H1 (cell line): ENCODE results near the gene IL3. TPM values are rescaled to one million over a fixed set of nuclear protein-coding genes. Genes with fewer than 3 reads are reported as not detected.

ENCODE experiments used
- CTCF ChIA-PET: fragments of 300-600 bp; sonication (Branson Sonifier 250); formaldehyde crosslinking; loops from one replicate; lab custom pipeline; 2021; ENCODE audit not compliant: partially characterized antibody; lab: Charles Lee
- POLR2A ChIA-PET: fragments of 300-600 bp; sonication (Branson Sonifier 250); formaldehyde crosslinking; loops from one replicate; lab custom pipeline; 2021; ENCODE audit warnings: inconsistent platforms; ENCODE audit not compliant: partially characterized antibody; lab: Charles Lee
- DNase-seq, 2 experiments: peaks; one replicate each; pipeline versions ENCODE4 v3.0.0 to v3.0.0-alpha.2; 2010 to 2022; ENCODE audit warnings: low spot score in 2 of 2, low read depth in 1 of 2, mixed read lengths in 1 of 2
- FAIRE-seq: peaks from 2 replicates; lab custom pipeline; 2011; peaks lifted over from hg19 to GRCh38; lab: Jason Lieb, UNC
- H2AFZ ChIP-seq: 2 replicates; pipeline ENCODE4 v1.8.1; 2012; ENCODE audit warnings: low read length, inconsistent platforms
- H2AK5ac ChIP-seq: 2 replicates; pipeline ENCODE4 v1.6.1; 2013; ENCODE audit warnings: low read depth, low read length
- H2BK120ac ChIP-seq: replicated peaks from 2 replicates; pipeline ENCODE3; 2013; ENCODE audit warnings: low read depth, low read length, inconsistent platforms
- H2BK12ac ChIP-seq: 2 replicates; pipeline ENCODE4 v1.6.1; 2013; ENCODE audit warnings: low read depth, low read length
- H2BK15ac ChIP-seq: 2 replicates; pipeline ENCODE4 v1.6.1; 2013; ENCODE audit warnings: low read length
- H2BK20ac ChIP-seq: 2 replicates; pipeline ENCODE4 v1.6.1; 2013; ENCODE audit warnings: low read length
- H2BK5ac ChIP-seq: 2 replicates; pipeline ENCODE4 v1.6.1; 2013; ENCODE audit warnings: low read depth, low read length
- H3K14ac ChIP-seq: 2 replicates; pipeline ENCODE4 v1.6.1; 2013; ENCODE audit warnings: inconsistent platforms; ENCODE audit not compliant: insufficient read length
- H3K18ac ChIP-seq: 2 replicates; pipeline ENCODE4 v1.6.1; 2013; ENCODE audit warnings: low read length; ENCODE audit errors: extremely low read depth
- H3K23ac ChIP-seq: 2 replicates; pipeline ENCODE4 v1.6.1; 2013; ENCODE audit warnings: inconsistent platforms; ENCODE audit not compliant: insufficient read length
- H3K23me2 ChIP-seq: 2 replicates; pipeline ENCODE4 v1.6.1; 2013; ENCODE audit warnings: low read depth, low read length
- H3K27ac ChIP-seq: 2 replicates; pipeline ENCODE4 v1.6.1; 2011; ENCODE audit warnings: low read depth, low read length, inconsistent platforms
- H3K27me3 ChIP-seq, 4 experiments: replicated peaks in 1 of 4; 1 replicate in 1 of 4; 2 replicates in 3 of 4; pipeline versions ENCODE4 v1.6.1 to v1.8.1; 2011 to 2013; ENCODE audit warnings: low read length in 3 of 4, mild to moderate bottlenecking in 3 of 4, inconsistent platforms in 2 of 4, mixed read lengths in 2 of 4, moderate library complexity in 1 of 4; ENCODE audit not compliant: control insufficient read depth in 3 of 4, insufficient read depth in 3 of 4; ENCODE audit errors: extremely low read depth in 1 of 4
- H3K36me3 ChIP-seq, 4 experiments: 2 replicates each; pipeline versions ENCODE4 v1.6.1 to v1.8.1; 2011 to 2013; ENCODE audit warnings: mild to moderate bottlenecking in 4 of 4, low read length in 3 of 4, moderate library complexity in 2 of 4, control low read depth in 1 of 4, inconsistent platforms in 1 of 4; ENCODE audit not compliant: insufficient read depth in 4 of 4, control insufficient read depth in 2 of 4
- H3K4ac ChIP-seq: replicated peaks from 2 replicates; pipeline ENCODE3; 2013; ENCODE audit warnings: low read length, low read depth, mixed read lengths, inconsistent platforms; ENCODE audit not compliant: insufficient read length
- H3K4me1 ChIP-seq, 4 experiments: replicated peaks in 1 of 4; 1 replicate in 1 of 4; 2 replicates in 3 of 4; pipeline versions ENCODE4 v1.6.1 to v1.8.1; 2011 to 2013; ENCODE audit warnings: low read length in 3 of 4, inconsistent platforms in 2 of 4, mixed read lengths in 1 of 4; ENCODE audit not compliant: insufficient read depth in 4 of 4, control insufficient read depth in 3 of 4
- H3K4me2 ChIP-seq, 2 experiments: 2 replicates each; pipeline versions ENCODE4 v1.6.1 to v1.8.1; 2011 to 2013; ENCODE audit warnings: low read depth in 2 of 2, low read length in 2 of 2, control low read depth in 1 of 2, inconsistent platforms in 1 of 2, mild to moderate bottlenecking in 1 of 2; ENCODE audit not compliant: insufficient read depth in 1 of 2
- H3K4me3 ChIP-seq, 4 experiments: fragments of 200-600, 300-600 bp in 1 of 4; sonication (generic), shearing (Covaris generic), sonication (Bioruptor Twin) in 1 of 4; 2 replicates each; pipeline versions ENCODE4 v1.5.1 to v1.8.1; 2011 to 2016; ENCODE audit warnings: low read length in 4 of 4, low read depth in 3 of 4, control low read depth in 2 of 4, inconsistent platforms in 2 of 4, mild to moderate bottlenecking in 2 of 4, mixed read lengths in 1 of 4, moderate library complexity in 1 of 4; ENCODE audit not compliant: insufficient read depth in 2 of 4; ENCODE audit errors: extremely low read depth in 1 of 4
- H3K56ac ChIP-seq: replicated peaks from 2 replicates; pipeline ENCODE3; 2013; ENCODE audit warnings: low read depth, mild to moderate bottlenecking, mixed read lengths, low read length, inconsistent platforms; ENCODE audit not compliant: insufficient read length
- H3K79me1 ChIP-seq: 2 replicates; pipeline ENCODE4 v1.6.1; 2013; ENCODE audit warnings: low read depth, low read length, control low read depth
- H3K79me2 ChIP-seq, 2 experiments: 2 replicates each; pipeline versions ENCODE4 v1.6.1 to v1.8.1; 2012 to 2013; ENCODE audit warnings: low read length in 2 of 2, mild to moderate bottlenecking in 2 of 2, inconsistent platforms in 1 of 2; ENCODE audit not compliant: insufficient read depth in 2 of 2, control insufficient read depth in 1 of 2
- H3K9ac ChIP-seq, 4 experiments: replicated peaks in 1 of 4; 1 replicate in 1 of 4; 2 replicates in 3 of 4; pipeline versions ENCODE4 v1.6.1 to v1.8.1; 2011 to 2013; ENCODE audit warnings: low read depth in 3 of 4, low read length in 3 of 4, control low read depth in 2 of 4, mild to moderate bottlenecking in 2 of 4, moderate library complexity in 2 of 4, inconsistent platforms in 1 of 4; ENCODE audit errors: extremely low read depth in 1 of 4
- H3K9me3 ChIP-seq, 2 experiments: 2 replicates each; pipeline versions ENCODE4 v1.6.1 to v1.8.1; 2012 to 2013; ENCODE audit warnings: mild to moderate bottlenecking in 2 of 2, moderate library complexity in 2 of 2, control low read depth in 1 of 2, inconsistent platforms in 1 of 2, low read depth in 1 of 2, low read length in 1 of 2, mixed read lengths in 1 of 2; ENCODE audit not compliant: insufficient read depth in 2 of 2
- H4K20me1 ChIP-seq, 2 experiments: replicated peaks in 1 of 2; 2 replicates each; pipeline versions ENCODE3 to v1.8.1; 2011 to 2013; ENCODE audit warnings: inconsistent platforms in 2 of 2, low read length in 2 of 2, mild to moderate bottlenecking in 1 of 2; ENCODE audit not compliant: insufficient read depth in 2 of 2, control insufficient read depth in 1 of 2
- H4K5ac ChIP-seq: 2 replicates; pipeline ENCODE4 v1.6.1; 2013; ENCODE audit warnings: low read length, low read depth, mixed read lengths, inconsistent platforms; ENCODE audit not compliant: insufficient read length
- H4K8ac ChIP-seq: 2 replicates; pipeline ENCODE4 v1.8.0; 2013; ENCODE audit warnings: mild to moderate bottlenecking, moderate library complexity, low read length, inconsistent platforms; ENCODE audit not compliant: insufficient read depth; ENCODE audit errors: extremely low read depth
- H4K91ac ChIP-seq: replicated peaks from 2 replicates; pipeline ENCODE3; 2013; ENCODE audit warnings: low read length, mixed read lengths, inconsistent platforms; ENCODE audit not compliant: insufficient read length
- MAFK ChIP-seq: IDR thresholded peaks from 2 replicates; pipeline ENCODE4 v1.6.1; 2012; ENCODE audit warnings: low read depth, mild to moderate bottlenecking, improper control_type of control experiment, low read length
- WGBS, 2 experiments: shearing (Covaris generic) in 1 of 2; methylation state at CpG; one replicate each; pipeline versions ENCODE4 v1.1.6 to v1.1.7; 2013 to 2015; ENCODE audit warnings: low lambda C conversion rate in 2 of 2, mixed read lengths in 2 of 2, inconsistent platforms in 1 of 2, low coverage in 1 of 2, missing lambda C conversion rate in 1 of 2; ENCODE audit not compliant: insufficient replicate concordance in 2 of 2, insufficient coverage in 1 of 2, insufficient read length in 1 of 2; ENCODE audit errors: extremely low coverage in 1 of 2, missing lambda C conversion rate in 1 of 2; 5-methylcytosine and 5-hydroxymethylcytosine counted together
- polyA plus RNA-seq, 7 experiments: library from polyadenylated mRNA; depleted of rRNA in 3 of 7; stranded (reverse) in 5 of 7; unstranded in 2 of 7; fragments of >200 nt in 5 of 7; fragments of 200-250 nt in 2 of 7; gene quantifications; 1 replicate in 5 of 7; 2 replicates in 1 of 7; 4 replicates in 1 of 7; pipeline versions ENCODE4 v1.2.1 to v1.2.3, GENCODE V29; 2011 to 2013; ENCODE audit warnings: missing spikeins in 2 of 7, mixed read lengths in 2 of 7
- total RNA-seq: library from RNA; stranded (reverse); fragmentation: NEBNext Ultra II Directional; extraction: Animal tissue kit (Norgen Biotek cat#: 25700); gene quantifications from 2 replicates; pipeline ENCODE4 v1.2.1, GENCODE V29; 2021
- TF ChIP-seq, protein P1 (sequence below): IDR thresholded peaks from 2 replicates; pipeline ENCODE4 v1.6.1; 2012; ENCODE audit warnings: low read length, inconsistent platforms

Gene IL3
- total and polyA plus RNA-seq, 2 of the 8 experiments (the other 6 are each of a cell fraction or from before 2014, with no cell fraction given): not detected

DNA sequence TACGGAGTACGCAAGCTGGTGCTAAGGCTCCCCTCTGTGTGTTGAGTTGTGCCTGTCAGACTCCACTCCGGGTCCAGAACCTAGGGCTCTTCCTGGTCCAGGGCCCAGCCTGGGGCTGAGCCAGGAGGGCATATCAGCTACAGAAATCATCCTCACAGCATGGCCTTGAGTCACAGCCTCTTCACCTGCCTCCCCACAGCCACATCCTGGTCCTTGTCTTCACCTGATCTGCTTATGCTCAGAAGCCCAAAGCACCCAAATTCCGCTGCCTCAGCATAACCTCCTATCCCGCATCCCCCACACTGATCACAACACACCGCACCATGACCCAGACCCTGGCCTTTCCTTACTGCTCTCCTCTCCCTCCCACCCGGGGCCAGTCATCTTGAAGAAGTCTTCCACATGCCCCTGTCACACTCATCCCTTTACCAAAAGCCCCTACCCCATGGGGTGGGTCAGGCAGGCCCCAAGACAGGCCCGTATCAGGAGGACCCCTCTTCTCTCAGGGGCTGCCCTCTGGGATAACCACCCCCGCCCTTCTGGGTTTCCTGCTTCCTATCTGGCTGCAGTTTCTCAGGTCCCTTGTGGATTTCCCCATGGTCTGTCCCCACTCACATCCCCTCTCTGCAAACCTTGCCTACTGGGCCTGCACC lies 1.3 kb upstream of the IL3 start:
- Histone ChIP-seq H3K4me2 (no peak overlapping the region), H3K4me1 (no peaks in the 10 kb centered on the region; a peak in 1 of 7 replicates), H3K9me3 (no peaks in the 10 kb centered on the region), H2BK120ac (no peak overlapping the region), H2AFZ (peak overlapping the region; percentile 59; the same call in 1 of the 2 replicates), H2BK20ac (no peak overlapping the region), H3K79me1 (no peaks in the 10 kb centered on the region), H4K91ac (no peak overlapping the region), H3K4ac (no peak overlapping the region), H4K8ac (no peak overlapping the region), H3K56ac (no peak overlapping the region), H3K36me3 (no peaks in the 10 kb centered on the region), H2BK15ac (peak overlapping the region; percentile 83; the same call in 1 of the 2 replicates), H3K18ac (no peak overlapping the region), H4K5ac (no peak overlapping the region), H3K4me3 (no peak overlapping the region), H3K23me2 (no peaks in the 10 kb centered on the region), H3K27ac (no peak overlapping the region), H3K9ac (no peak overlapping the region), H2BK5ac (no peak overlapping the region), H2BK12ac (0 out of 2 replicates have a peak overlapping the region, but pooled peaks have one; percentile 39), H3K14ac (no peak overlapping the region), H3K23ac (no peak overlapping the region), H3K27me3 (no peaks in the 10 kb centered on the region), H3K79me2 (no peaks in the 10 kb centered on the region), H4K20me1 (no peaks in the 10 kb centered on the region), H2AK5ac (no peak overlapping the region)
- DNase-seq (peak in 1 of 2 experiments; percentile 39), FAIRE-seq (no peak)
- peak; percentile 57; the same call in 1 of the 2 replicates for TF ChIP-seq MAFK
- TF ChIP-seq, protein P1, sequence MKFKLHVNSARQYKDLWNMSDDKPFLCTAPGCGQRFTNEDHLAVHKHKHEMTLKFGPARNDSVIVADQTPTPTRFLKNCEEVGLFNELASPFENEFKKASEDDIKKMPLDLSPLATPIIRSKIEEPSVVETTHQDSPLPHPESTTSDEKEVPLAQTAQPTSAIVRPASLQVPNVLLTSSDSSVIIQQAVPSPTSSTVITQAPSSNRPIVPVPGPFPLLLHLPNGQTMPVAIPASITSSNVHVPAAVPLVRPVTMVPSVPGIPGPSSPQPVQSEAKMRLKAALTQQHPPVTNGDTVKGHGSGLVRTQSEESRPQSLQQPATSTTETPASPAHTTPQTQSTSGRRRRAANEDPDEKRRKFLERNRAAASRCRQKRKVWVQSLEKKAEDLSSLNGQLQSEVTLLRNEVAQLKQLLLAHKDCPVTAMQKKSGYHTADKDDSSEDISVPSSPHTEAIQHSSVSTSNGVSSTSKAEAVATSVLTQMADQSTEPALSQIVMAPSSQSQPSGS: no peak
- WGBS, 2 experiments: 91% methylated on average over 9 of the region's 9 CpGs; no CpG with 5 or more reads in 1 of the 2 experiments
- ChIA-PET CTCF (interaction anchor here (1.0 to 2.0 kb wide), 4 partner anchors 131 to 470 kb away, joined by 3 to 7 read pairs (median 4); partner anchors contain the start of gene P4HA2), POLR2A (no interaction called here)
